Brain pericyte (primary cell): ENCODE measurements around the gene CNNM2.
"Not testable (repeated sequence)": the region's sequence is repeated elsewhere in the genome, so short reads cannot be mapped to it uniquely, and the experiment has no call there.

Source experiments
- DNase-seq: peaks from one replicate; pipeline ENCODE4 v3.0.0-alpha.2; 2012; ENCODE audit warnings: low read depth, low spot score

Gene CNNM2

DNA sequence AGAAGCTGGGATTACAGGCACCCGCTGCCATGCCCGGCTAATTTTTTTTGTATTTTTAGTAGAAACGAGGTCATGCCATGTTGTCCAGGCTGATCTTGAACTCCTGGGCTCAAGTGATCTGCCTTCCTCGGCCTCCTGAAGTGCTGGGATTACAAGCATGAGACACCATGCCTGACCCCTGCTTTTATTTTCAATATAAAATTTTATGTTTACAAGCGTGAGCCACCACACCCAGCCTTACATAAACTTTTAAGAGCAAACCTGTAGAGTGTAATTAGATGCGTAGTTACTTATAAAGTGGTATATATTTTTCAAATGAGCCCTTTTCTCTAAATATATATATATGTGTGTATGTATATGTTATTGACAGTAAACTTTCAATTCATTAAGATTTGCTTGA is 8.7 kb downstream of the CNNM2 start:
- no peak for DNase-seq

DNA sequence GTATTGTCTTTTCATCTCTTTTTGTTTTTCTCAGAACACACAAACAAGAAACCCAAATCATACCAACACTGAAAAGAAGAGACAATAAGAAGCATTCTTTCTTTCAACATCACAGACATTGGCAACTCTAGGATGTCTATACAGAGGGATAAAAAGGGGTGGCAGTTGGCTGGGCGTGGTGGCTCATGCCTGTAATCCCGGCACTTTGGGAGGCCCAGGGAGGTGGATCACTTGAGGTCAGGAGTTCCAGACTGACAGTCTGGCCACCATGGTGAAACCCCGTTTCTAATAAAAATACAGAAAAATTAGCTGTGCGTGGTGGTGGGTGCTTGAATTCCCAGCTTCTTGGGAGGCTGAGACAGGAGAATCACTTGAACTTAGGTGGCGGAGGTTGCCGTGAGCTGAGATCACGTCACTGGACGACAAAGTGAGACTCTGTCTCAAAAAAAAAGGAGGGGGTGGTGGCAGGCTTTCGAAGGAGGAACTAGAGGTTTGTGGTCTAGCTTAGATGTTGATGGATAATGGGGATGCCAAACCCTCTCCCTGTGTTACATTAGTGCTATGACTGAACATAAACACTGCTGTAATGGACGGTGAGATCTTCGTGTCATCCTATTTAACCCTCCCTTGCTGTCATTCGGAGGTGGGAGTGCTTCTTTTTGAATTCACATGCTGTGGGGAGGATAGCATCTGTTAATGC is 9.4 kb downstream of the CNNM2 start:
- no peak for DNase-seq

DNA sequence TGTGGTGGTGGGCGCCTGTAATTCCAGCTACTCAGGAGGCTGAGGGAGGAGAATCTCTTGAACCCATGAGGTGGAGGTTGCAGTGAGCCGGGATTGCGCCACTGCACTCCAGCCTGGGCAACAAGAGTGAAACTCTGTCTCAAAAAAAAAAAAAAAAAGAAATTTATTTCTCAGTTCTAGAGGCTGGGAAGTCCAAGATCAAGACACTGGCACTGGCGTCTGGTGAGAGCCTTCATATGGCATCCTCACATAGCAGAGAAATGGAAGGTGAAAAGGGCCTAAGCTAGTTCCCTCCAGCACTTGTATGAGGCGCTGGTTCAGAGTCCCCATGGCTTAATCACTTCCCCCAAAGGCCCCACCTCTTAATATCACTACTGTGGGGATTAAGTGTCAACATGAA is 10.3 kb downstream of the CNNM2 start:
- not testable (repeated sequence) for DNase-seq

DNA sequence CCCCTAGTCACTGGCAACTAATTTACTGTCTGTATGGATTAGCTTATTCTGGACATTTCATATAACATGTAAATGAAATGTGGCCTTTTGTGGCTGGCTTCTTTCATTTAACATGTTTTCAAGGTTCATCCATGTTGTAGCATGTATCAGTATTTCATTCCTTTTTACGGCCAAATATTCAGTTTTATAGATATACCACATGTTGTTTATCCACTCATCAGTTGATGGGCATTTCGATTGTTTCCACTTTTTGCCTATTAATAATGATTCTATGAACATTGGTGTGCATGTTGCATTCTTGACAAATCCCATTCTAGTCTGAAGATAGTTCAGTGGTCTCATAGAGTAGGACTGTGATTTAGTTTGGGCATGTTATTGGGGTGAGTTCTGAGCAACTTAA is 12.6 kb downstream of the CNNM2 start:
- no peak for DNase-seq

DNA sequence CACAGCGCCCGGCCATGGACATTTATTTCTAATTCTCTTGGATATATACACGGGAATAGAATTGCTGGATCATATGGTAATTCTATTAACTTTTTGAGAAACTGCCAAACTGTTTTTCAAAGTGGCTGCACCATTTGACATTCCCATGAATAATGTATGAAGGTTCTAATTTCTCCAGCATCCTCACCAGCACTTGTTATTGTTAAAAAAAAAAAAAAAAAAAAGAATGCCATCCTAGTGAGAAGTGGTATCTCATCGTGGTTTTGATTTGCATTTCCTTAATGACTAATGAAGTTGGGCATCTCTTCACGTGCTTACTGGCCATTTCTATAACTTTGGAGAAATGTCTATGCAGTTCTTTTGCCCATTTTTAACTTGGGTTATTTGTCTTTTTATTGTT is 13.5 kb downstream of the CNNM2 start:
- DNase-seq: no peak

DNA sequence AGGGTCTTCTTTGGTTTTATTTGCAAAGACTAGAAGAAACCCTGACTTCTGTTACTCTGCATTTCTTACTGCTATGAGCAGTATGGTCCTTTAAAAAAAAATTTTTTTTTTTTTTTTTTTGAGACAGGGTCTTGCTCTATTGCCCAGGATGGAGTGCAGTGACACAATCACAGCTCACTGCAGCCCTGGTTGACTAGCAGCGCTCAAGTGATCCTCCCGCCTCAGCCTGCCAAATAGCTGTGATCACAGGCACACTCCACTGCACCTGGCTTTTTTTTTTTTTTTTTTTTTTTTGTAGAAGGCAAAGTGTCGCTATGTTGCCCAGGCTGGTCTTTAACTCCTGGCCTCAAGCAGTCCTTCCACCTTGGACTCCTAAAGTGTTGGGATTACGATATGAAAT is 17.4 kb downstream of the CNNM2 start:
- DNase-seq: no peak

DNA sequence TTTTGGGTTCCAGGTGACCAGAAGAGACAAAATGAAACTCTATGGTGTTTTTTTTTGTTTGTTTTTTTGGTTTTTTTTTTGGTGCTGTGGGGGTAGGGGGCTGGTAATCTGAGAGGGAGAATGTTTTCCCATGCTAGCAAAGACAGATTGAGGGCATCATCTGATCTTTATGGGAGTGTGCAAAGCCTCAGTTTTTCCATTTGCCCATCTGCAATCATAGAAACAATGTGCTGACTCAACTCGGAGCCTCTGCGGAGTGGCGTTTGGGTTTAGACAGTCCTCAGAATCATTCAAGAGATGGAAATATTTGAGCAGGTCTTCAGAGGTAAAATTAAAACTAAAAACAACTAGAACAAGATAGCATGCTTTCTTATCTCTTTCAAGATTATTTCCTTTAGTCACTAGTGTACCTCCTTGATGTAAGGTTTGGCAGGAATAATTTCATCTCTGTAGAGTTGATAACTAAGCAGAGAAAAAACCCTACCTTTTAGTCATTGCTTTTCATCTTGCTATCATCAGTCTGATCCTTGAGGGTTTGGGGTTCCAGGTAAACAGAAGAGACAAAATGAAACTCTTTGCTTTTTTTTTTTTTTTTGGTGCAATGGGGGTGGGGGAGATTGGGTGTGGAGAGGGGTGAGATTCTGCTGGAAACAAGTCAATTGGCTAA is 18.0 kb downstream of the CNNM2 start:
- no peak for DNase-seq

DNA sequence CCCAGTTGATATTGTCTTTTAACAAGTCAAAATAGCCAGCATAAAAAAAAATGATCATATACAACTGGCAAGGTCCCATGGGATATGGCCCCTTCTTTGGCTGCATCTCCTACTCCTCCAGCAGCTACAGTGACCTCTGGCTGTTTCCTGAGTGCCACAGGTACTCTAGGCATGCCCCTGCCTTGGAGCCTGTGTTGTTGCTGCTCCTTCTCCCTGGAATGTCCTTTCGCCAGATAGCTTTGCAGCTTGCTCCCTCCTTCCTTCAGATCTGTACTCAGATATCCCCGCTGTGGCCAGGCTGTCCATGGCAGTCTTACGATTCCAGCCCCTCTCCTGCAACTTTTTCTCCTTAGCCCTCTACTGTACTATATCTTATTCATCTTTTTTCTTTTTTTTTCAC is 23.3 kb downstream of the CNNM2 start:
- no peak for DNase-seq

DNA sequence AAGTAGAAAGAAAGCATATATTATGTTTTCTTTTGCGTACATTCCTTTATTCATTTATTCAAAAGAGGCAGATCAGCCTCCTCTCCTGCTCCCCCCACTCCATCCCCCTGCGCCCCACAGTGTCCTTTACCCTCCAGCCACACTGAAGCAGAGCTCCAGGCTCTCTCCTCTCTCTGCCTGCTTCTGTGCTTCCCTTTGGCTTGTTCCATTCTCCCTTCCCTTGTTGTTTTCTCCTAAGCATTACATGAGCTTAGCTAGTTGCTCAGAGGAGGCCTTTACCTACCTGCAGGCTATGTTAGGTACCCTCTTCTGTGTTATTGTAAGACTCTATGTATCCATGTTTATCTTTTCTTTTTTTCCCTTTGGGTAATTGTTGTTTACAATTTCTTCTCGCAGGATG is 27.4 kb downstream of the CNNM2 start:
- DNase-seq: no peak

DNA sequence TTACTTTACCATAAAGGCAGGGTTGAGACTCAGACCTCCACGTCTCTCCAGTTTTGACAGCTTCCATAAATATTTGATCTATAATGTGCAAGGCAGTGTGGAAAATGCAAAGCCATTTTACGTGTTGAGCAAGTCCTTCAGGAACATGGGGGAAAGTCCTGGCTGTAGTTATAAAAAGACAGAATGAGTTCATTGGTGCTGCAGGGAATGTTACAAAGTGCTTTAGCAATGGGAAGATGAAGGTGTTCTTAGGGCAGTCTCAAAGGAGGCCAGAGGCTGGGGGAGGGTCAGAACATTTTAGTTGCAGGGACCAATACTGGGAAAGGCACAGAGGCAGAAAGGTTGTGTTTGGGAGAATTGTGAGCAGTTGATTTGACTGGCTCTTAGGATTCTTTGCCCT is 27.9 kb downstream of the CNNM2 start:
- no peak for DNase-seq

DNA sequence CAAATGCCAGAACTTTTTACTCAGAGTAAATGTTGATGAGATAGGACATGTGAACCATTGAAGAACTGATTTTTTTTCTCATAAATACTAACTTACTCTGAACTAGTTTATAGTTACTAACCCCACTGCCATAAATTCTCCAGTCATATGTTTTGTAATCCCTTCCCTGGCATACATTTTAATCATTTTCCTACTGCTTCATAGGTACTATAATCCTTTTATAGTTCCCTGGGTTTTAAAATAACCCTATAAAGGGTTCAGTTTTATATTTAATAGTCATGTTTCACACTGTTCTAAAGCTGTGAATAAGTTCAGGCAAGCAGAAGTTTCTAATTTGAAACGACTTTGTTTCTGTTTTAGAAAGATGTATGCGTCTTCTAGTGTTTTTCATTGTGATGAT is 28.9 kb downstream of the CNNM2 start:
- no peak for DNase-seq

DNA sequence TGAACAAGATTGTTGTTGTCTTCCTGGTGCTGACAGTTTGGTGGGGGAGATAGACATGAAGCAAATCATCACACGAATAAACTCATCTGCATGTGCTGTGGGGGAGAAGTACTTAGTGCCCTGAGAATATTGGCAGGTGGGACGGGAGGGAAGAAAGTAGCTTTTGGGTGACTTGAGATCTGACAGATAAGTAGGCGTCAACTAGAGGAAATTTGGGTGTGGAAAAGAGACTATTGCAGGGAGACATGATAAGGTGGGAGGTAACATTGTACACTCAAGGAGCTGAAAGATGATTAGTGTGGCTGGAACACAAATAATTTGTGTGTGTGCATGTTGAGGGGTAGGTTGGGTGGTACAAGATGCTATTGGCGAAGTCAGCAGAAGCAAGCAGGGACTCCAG is 30.1 kb downstream of the CNNM2 start:
- DNase-seq: no peak

DNA sequence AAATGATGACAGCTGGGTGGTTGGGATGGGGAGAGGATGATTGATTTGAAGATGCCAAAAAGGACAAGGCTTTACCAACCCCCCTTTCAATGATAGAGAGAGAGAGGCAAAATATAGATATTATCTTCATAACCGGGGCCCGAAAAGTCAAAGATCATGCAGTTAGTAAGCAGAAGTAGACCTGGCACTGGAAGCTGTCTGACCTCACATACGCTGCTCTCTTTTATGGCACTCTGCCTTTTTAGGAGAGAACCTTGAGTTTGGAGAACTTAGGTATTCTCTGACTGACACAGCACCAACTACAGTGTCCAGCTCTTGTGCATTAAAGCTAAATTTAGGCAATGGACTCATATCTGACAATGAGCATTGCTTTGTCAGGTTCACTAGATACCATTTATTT is 30.7 kb downstream of the CNNM2 start:
- no peak for DNase-seq

DNA sequence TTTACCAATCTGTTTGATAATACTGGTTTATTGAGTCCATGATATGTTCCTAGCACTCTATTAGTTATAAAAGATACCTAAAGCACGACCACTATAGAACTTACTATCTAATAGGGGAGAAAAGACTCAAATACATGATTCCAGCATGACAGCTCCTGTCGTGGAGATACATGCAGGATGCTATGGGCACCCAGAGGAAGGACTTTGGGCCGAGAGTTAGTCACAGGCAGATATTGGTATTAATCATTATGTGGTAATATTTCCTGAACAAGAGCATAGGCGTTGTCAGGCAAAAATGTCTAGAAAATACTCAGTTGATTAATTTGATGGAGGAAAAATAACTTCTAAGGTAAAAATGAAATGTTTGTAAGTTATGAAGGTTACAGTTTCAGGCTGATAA is 31.8 kb downstream of the CNNM2 start:
- no peak for DNase-seq

DNA sequence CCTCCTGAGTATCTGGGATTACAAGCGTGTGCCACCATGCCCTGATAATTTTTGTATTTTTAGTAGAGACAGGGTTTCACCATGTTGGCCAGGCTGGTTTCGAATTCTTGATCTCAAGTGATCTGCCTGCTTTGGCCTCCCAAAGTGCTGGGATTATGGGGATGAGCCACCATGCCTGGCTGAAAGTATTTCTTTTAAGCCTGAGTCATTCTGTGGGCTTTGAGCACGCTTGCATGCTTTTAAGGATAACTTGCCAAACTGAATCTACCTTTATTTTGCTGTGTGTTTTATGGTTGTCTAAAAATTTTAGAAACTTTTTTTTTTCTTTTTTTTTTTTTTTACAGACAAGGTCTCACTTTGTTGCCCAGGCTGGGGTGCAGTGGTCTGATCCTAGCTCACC is 33.2 kb downstream of the CNNM2 start:
- DNase-seq: no peak

DNA sequence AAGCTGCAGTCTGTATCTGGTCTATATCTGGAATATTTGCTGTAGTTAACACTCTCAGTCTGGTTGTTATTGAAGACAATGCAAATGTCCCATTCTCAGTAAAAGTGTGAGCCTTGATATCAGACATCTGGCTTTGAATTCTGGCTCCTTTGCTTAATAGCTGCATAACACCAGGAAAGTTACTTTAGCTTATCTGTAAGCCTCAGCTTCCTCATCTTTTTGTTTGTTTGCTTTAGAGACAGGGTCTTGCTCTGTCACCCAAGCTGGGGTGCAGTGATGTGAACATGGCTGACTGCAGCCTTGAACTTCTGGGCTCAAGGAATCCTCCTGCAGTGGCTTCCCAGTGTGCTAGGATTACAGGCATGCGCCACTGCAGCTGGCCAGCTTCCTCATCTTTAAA is 41.3 kb downstream of the CNNM2 start:
- no peak for DNase-seq

DNA sequence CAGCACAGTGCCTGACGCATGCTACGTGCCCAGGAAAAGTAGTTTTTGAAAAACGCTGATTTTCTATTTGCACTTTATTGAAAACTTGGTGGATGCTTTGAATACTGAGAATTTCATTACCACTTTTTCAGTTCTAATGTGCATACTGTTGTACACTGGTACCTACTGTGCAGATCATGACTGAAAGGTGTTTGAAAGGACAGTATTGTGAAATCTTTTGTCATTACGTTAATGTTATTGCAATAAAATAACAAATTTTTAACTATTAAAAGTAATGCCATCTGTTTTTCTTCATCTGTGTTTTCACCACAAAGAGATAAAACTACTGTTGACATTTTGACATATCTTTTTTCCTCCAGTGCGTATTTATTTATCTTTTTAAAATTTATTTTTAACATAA is 42.1 kb downstream of the CNNM2 start:
- no peak for DNase-seq

DNA sequence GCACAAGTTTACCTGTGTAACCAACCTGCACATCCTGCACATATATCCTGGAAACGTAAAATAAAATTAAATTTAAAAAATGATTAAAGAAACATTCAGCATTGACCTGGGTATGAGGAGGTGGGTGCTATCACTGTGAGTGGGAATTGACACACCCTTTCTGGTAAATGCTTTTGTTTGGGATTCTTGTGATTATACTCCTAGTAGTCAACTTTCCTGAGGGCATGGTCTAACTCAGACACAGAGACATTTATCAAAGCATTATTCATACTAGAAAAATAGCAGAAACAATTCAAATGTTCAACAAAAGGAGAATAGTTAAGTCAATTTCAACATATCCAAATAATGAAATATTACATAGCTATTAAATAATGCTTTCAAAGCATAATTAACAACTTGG is 44.2 kb downstream of the CNNM2 start:
- no peak for DNase-seq

DNA sequence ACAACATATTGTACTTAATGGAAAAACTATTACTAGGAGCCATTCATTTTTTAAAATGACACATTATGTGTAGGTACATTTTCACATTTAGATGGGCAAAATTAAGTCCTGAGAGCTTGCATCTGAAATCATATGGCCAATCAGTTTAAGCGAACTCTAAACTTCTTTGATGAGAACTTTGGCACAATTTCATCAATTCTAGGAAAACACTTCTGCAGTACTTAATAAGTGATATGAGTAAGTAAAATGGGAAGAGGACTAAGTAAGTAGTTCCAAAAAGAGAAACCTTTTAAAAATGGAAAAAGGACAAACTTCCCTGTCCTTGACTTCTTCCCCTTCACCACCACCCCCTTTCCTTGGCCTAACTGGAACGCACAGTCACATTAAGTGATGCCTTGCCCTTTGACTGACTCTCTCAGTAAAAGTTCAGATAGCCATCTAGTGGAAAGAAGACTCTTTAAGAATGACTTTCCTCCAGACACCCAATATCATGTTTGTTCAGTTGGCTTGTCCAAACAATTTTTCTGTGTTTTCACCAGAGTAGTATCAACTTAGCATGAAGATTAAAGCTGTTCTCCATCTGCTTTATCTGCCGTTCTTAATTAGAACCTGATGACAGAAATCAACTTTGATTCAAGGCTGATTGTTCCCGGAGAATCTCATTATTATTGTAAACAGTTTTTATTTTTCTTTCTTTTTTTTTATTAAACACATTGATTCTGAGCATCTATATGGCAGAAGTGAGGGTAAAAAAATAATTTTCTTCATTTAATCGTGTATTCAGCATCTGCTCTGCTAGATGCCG is 45.1 kb downstream of the CNNM2 start:
- DNase-seq: peak; percentile 29

DNA sequence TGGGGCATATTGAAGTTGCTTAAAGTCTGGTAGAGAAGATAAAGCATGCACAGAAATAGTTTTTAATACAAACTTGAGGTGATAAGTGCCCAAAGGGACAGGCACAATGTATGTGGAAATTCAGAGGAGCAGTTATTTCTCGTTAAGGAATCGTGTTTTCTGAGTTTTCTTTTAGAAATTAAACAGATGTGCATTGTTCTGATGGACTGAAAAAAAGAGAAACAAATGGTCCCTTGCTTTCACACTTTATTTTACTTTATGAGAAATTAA is 45.6 kb downstream of the CNNM2 start:
- DNase-seq: no peak

DNA sequence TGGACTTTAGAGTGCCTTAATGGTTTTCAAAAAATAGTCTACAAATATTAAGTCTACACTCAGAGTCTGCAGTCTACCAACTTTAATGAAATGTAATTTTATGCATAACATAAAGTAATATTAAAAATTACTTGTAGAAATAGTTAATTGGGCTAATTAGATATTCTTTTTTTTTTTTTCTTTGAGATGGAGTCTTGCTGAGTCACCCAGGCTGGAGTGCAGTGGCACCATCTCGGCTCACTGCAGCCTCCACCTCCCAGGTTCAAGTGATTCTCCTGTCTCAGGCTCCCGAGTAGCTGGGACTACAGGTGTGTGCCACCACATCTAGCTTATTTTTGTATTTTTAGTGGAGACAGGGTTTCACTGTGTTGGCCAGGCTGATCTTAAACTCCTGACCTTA is 46.0 kb downstream of the CNNM2 start:
- not testable (repeated sequence) for DNase-seq

DNA sequence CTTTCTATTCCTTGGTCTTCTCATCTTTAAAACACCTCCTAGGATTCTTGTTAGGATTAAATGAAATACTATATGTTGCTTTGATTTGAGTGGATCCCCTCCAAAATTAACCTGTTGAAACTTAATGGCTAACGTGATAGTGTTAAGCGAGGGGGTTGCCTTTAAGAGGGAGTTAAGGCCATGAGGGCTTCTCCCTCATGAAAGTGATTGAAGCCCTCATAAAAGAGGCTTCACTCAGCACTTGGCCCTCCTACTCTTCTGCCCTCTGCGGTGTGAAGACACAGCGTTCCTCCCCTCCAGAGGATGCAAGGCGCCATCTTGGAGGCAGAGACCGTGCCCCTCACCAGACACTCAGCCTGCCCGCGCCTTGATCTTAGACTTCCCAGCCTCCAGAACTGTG is 46.6 kb downstream of the CNNM2 start:
- no peak for DNase-seq

DNA sequence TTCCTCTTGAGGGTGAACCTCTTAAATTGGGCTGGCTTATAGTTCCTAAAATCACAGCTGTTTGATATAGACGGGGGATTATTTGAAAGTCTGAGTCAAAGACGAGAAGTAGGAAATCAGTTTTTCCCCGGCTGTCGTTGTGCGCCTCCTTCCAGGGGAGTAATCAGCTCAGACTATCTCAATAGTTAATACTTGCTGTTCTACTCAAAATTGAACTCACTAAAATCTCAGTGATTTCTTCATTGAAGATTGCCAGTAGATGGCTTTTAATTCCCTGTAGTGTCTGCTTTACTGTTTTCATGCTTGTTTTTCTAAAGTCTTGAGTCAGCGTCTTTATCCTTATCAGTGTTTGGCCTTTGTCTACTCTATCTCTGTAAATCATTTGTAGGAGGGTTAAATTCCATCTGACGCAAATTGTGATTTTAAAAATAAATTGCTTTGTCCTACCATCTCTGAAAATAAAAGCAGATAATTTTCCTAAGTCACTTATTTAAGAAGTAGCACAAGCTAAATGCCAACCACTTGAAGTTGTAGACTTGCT is 47.3 kb downstream of the CNNM2 start:
- no peak for DNase-seq
